Stimulated activated CD4-positive, alpha-beta T cell treated with anti-CD3 and anti-CD28 coated beads, TNF-alpha, amount 100 ng/mL, for 4 hours (primary cell): ENCODE data around the gene SRPK2.

Experiments used
- DNase-seq, 3 experiments: peaks; one replicate each; pipeline ENCODE4 v3.0.0-alpha.2; 2020; ENCODE audit warnings: low read depth in 3 of 3

Gene SRPK2

GRCh38 chr7:105098863-105099515, 289.7 kb downstream of the SRPK2 start:
- DNase-seq, result no peak

DNA sequence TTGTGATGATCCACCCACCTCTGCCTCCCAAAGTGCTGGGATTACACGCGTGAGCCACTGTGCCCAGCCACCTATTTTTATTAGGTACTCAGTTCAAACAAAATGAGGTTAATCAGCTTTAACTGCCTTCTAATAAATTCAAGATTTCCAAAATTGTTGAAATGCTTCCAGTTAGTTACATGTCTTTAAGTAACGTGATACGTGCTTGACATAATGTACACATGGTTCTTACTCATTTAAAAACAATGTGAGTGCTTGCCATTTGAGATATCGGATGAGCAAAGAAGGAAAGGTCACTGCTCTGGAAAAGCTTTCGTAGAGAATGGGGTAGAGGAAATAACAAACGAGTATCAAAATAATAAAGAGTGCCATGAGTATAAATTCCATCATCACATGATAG, 291.1 kb downstream of the SRPK2 start:
- no peak for DNase-seq

DNA sequence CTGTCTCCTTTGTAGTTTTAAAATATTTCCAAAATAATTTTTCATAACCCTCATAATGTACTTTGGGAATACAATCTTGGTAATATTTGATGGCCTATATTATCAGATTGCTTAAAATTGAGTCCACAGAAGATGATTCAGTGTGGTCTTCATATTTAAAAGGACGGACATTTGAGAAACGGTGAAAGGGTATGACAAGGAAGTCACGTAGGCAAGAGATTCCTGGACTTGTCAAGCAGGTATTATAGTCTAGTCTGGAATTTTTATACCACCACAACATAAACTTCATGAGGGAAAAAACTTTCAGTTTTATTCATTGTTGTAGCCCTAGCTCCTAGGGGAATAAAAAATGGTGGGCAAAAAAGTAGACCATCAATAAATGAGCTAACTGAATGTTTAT, 292.4 kb downstream of the SRPK2 start:
- DNase-seq, result no peak

DNA sequence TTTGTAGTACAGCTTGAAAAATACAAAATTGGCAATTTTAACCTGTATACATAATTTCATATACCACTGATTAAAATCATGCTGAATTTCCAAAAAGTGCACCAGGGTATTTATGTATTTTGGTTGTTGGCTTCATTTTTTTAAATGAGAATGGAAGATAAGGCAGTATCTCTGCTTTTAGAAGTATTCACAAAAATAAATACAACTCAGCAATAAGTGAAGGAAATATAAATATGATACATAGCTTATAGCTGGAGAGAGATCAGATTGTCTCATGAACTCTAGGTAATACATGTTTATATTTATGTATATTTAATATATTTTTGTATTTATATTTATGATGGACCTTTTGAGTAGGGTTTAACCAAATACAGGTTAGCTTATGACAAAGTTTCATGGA, 293.8 kb downstream of the SRPK2 start:
- DNase-seq, result no peak

- no peak for DNase-seq
These were observed 300.3 kb downstream of the SRPK2 start for GRCh38 chr7:105088456-105088855.

GRCh38 chr7:105087981-105088380, 300.7 kb downstream of the SRPK2 start:
- DNase-seq, result no peak

DNA sequence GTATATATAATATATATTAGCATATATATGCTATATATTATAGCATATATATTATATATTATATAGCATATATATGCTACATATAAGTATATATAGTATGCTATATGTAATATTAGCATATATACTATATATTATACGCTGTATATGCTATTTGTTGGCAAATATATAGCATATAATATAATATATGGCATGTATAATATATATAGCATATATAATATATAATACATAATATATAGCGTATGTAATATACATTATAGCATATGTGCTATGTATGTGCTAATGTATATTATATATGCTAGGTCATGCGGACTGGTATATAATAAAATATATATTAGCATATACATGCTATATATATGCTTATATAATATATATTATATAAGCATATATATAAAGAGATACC, 301.9 kb downstream of the SRPK2 start:
- no peak for DNase-seq

DNA sequence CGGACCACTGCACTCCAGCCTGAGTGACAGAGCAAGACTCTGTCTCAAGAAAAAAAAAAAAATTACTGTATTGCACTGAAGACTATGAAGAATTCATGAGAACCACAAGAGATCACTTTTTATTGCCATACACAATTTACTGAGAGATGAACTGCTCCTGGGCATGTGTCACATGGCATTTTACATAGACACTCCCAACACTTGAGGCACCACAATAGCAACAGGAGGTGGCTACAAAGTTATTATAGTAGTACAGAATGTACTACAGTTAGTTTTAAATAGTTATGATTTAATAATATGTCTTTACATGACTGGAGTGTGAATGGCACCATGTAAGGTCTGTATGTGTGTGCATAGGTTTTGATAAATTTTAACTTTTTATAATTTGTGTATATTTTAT, 304.1 kb downstream of the SRPK2 start:
- DNase-seq, result no peak

GRCh38 chr7:105079348-105079747, 309.4 kb downstream of the SRPK2 start:
- no peak for DNase-seq

GRCh38 chr7:105073143-105073542, 315.6 kb downstream of the SRPK2 start:
- no peak for DNase-seq

- DNase-seq, result no peak
These were observed 319.8 kb downstream of the SRPK2 start for GRCh38 chr7:105068886-105069285.

- DNase-seq, result no peak
These were observed 321.0 kb downstream of the SRPK2 start for GRCh38 chr7:105067691-105068090.
